ENCODE results near the gene NUCB1.

The NUCB1 gene

GRCh38 chr19:48963371-48964204, 63.5 kb downstream of the NUCB1 start:
- in situ Hi-C loops (cut with HindIII; ENCODE audit: low sequenced_read_pairs) = no loop called here
- TF ChIP-seq, protein P1, sequence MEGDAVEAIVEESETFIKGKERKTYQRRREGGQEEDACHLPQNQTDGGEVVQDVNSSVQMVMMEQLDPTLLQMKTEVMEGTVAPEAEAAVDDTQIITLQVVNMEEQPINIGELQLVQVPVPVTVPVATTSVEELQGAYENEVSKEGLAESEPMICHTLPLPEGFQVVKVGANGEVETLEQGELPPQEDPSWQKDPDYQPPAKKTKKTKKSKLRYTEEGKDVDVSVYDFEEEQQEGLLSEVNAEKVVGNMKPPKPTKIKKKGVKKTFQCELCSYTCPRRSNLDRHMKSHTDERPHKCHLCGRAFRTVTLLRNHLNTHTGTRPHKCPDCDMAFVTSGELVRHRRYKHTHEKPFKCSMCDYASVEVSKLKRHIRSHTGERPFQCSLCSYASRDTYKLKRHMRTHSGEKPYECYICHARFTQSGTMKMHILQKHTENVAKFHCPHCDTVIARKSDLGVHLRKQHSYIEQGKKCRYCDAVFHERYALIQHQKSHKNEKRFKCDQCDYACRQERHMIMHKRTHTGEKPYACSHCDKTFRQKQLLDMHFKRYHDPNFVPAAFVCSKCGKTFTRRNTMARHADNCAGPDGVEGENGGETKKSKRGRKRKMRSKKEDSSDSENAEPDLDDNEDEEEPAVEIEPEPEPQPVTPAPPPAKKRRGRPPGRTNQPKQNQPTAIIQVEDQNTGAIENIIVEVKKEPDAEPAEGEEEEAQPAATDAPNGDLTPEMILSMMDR (IDR thresholded peaks at IDR 0.05; ENCODE audit: low read depth, low read length) = no peak
- H3K4me3 ChIP-seq (ENCODE audit: low read depth, low read length) = no peak overlapping the region
- peak; percentile 65 for DNase-seq (ENCODE audit: low read depth, low spot score)

DNA sequence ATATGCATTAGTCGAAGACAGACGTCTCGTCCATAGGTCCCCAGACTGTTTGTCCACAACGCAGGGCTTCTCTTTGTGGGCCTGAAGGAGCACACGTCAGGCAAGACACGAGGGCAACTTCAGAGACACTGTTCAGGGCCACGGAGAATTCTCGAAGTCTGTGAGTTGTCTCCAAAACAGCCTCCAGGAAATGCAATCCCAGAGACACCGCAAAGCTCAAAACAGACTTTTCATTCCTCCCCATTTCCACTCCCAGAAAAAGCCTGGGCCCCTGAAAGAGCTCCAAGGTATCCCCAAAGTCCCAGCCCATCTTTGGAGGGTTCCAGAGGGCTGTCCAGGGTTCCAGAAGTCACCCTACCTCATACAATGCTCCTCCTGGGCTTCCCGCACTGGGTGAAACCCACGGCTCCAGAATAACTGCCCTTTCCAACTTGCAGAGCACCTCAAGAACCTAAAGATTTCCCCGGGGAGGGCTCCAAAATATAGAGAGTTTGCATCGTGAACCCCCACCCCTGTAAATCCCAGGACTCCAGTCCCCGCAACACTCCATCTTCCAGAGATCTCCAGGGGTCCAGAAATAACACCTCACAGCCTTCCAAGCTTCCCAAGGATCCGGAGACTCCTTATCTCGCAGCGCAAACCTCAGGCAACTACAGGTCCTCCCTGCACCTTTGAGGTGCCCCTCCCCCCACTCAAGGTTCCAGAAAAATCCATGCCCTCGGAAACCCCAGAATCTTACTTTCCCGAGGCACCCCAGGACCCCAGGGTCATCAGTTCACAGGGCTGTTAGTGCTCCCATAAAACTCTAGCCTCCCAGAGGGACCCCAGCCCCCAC, 64.3 kb downstream of the NUCB1 start:
- DNase-seq (ENCODE audit: low read depth, low spot score) = no peak

GRCh38 chr19:48965040-48965805, 65.1 kb downstream of the NUCB1 start, which contains the start of gene FTL:
Gene FTL (plus strand): TSS chr19:48965309. CDS start chr19:48965508, 199 bp downstream.
- TF ChIP-seq, protein P1 (IDR thresholded peaks at IDR 0.05; ENCODE audit: low read depth, low read length) = no peak
- H3K4me3 ChIP-seq (ENCODE audit: low read depth, low read length) = peak within 1 kb of the TSS; percentile 92
- in situ Hi-C loops (cut with HindIII; ENCODE audit: low sequenced_read_pairs) = no loop called here
- DNase-seq (ENCODE audit: low read depth, low spot score) = peak; percentile 95

More for the DNA sequence above, 64.3 kb downstream of the NUCB1 start:
- TF ChIP-seq, protein P1 (IDR thresholded peaks at IDR 0.05; ENCODE audit: low read depth, low read length) = no peak
- in situ Hi-C loops (cut with HindIII; ENCODE audit: low sequenced_read_pairs) = no loop called here
- no peak overlapping the region for H3K4me3 ChIP-seq (ENCODE audit: low read depth, low read length)

- DNase-seq (ENCODE audit: low read depth, low spot score) = peak; percentile 87
- in situ Hi-C loops (cut with HindIII; ENCODE audit: low sequenced_read_pairs) = no loop called here
- peak overlapping the region; percentile 92 for H3K4me3 ChIP-seq (ENCODE audit: low read depth, low read length)
- TF ChIP-seq, protein P1 (IDR thresholded peaks at IDR 0.05; ENCODE audit: low read depth, low read length) = no peak
Measured at GRCh38 chr19:48965806-48966540, 65.9 kb downstream of the NUCB1 start.

- TF ChIP-seq, protein P1 (IDR thresholded peaks at IDR 0.05; ENCODE audit: low read depth, low read length) = no peak
- peak overlapping the region; percentile 92 for H3K4me3 ChIP-seq (ENCODE audit: low read depth, low read length)
- no peak for DNase-seq (ENCODE audit: low read depth, low spot score)
- in situ Hi-C loops (cut with HindIII; ENCODE audit: low sequenced_read_pairs) = no loop called here
Measured at GRCh38 chr19:48966541-48967345, 66.6 kb downstream of the NUCB1 start.

Data from astrocyte of the spinal cord (primary cell).